Fibroblast of mammary gland (primary cell): ENCODE measurements around the gene TIGD1.

Experiments
- DNase-seq: peaks from one replicate; pipeline ENCODE4 v3.0.0-alpha.2; 2010; ENCODE audit warnings: low read depth
- H3K4me3 ChIP-seq: 2 replicates; pipeline ENCODE4 v1.5.1; 2011; ENCODE audit warnings: low read depth, mild to moderate bottlenecking, low read length, moderate library complexity; ENCODE audit not compliant: control insufficient read depth
- TF ChIP-seq, protein P1 (sequence below): conservative IDR thresholded peaks from 2 replicates; pipeline ENCODE4 v1.5.1; 2011; ENCODE audit warnings: low read depth, low read length, inconsistent platforms; ENCODE audit not compliant: control insufficient read depth, insufficient read depth

The TIGD1 gene

GRCh38 chr2:232511336-232511890 lies 38.9 kb downstream of the TIGD1 start:
- TF ChIP-seq, protein P1, sequence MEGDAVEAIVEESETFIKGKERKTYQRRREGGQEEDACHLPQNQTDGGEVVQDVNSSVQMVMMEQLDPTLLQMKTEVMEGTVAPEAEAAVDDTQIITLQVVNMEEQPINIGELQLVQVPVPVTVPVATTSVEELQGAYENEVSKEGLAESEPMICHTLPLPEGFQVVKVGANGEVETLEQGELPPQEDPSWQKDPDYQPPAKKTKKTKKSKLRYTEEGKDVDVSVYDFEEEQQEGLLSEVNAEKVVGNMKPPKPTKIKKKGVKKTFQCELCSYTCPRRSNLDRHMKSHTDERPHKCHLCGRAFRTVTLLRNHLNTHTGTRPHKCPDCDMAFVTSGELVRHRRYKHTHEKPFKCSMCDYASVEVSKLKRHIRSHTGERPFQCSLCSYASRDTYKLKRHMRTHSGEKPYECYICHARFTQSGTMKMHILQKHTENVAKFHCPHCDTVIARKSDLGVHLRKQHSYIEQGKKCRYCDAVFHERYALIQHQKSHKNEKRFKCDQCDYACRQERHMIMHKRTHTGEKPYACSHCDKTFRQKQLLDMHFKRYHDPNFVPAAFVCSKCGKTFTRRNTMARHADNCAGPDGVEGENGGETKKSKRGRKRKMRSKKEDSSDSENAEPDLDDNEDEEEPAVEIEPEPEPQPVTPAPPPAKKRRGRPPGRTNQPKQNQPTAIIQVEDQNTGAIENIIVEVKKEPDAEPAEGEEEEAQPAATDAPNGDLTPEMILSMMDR, result no peak
- H3K4me3 ChIP-seq, result no peak overlapping the region
- DNase-seq, result no peak

- no peak overlapping the region for H3K4me3 ChIP-seq
- TF ChIP-seq, protein P1, result no peak
- DNase-seq, result no peak
These were observed 42.1 kb downstream of the TIGD1 start for GRCh38 chr2:232508251-232508650.

DNA sequence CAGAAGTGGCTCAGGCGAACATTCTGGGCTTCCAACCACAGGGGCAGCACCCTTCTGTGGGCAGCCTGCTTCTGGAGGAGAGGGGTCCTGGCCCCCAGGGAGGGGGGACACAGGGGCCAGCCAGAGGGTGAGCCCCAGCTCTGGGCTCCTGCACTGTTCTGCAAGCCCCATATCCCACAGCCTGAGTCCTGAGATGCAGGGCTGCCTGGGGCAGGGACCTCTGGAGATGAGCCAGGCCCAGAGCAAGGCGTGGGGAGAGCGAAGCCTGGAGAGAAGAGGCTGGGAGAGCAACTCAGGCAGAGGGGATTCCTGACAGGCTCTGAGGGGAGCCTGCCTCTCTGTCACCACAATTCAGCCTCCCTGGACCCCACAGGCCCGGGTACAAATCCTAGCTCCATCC lies 43.6 kb downstream of the TIGD1 start:
- TF ChIP-seq, protein P1, result no peak
- DNase-seq, result no peak
- no peak overlapping the region for H3K4me3 ChIP-seq

DNA sequence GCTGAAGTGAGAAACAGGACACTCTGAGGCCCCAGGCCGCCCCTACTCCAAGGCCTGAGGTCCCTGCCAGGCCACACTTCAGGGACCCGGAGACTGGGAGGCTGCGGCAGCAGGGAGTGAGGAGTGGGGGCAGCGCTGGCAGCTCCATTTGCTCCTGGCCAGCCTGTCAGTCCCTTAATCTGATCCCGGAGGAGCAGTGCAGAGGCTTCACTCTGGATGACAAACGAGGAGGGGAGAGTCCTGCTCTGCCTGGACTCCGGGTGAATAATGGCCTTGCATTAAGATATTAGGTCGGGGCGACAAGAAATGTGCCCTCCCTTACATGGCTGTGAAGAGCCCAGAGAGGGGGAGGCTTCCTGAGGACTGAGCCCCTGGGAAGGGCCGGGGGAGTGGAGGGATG lies 44.5 kb downstream of the TIGD1 start:
- no peak overlapping the region for H3K4me3 ChIP-seq
- TF ChIP-seq, protein P1, result no peak
- DNase-seq, result no peak

GRCh38 chr2:232504438-232504837 lies 45.9 kb downstream of the TIGD1 start:
- no peak overlapping the region for H3K4me3 ChIP-seq
- DNase-seq, result peak; percentile 3
- TF ChIP-seq, protein P1, result no peak

- TF ChIP-seq, protein P1, result no peak
- DNase-seq, result no peak
- H3K4me3 ChIP-seq, result no peak overlapping the region
These were observed 46.5 kb downstream of the TIGD1 start for GRCh38 chr2:232503809-232504323.
